Adrenal gland (tissue), 12 donors: ENCODE measurements around the gene WHRN. TPM values are rescaled to one million over a fixed set of nuclear protein-coding genes. Genes with fewer than 3 reads are reported as not detected.

Source experiments
- DNase-seq, 7 donors: peaks; one replicate each; pipeline ENCODE4 v3.0.0-alpha.2; 2019 to 2020
- H3K27ac ChIP-seq, 5 donors: fragments of 200-600 bp; sonication (generic) in 4 of 5; 1 replicate in 3 of 5; 2 replicates in 2 of 5; pipeline versions ENCODE4 v1.5.1 to v1.8.0; 2016 to 2020; ENCODE audit warnings: mild to moderate bottlenecking in 1 of 5
- H3K27me3 ChIP-seq: fragments of 200-600 bp; 2 replicates; pipeline ENCODE4 v1.8.0; 2021
- H3K36me3 ChIP-seq, 2 donors: fragments of 200-600 bp; replicated peaks in 1 of 2; 1 replicate in 1 of 2; 2 replicates in 1 of 2; pipeline versions ENCODE4 v1.5.1 to v1.8.0; 2018 to 2022
- H3K4me1 ChIP-seq, 2 donors: fragments of 200-600 bp; replicated peaks in 1 of 2; 1 replicate in 1 of 2; 2 replicates in 1 of 2; pipeline versions ENCODE4 v1.5.1 to v1.8.0; 2018 to 2021
- H3K4me3 ChIP-seq, 4 donors: fragments of 200-600 bp; sonication (generic) in 3 of 4; one replicate each; pipeline ENCODE4 v1.5.1; 2016 to 2018
- H3K9me3 ChIP-seq, 3 donors: fragments of 200-600 bp; sonication (generic) in 1 of 3; replicated peaks in 1 of 3; 1 replicate in 2 of 3; 2 replicates in 1 of 3; pipeline versions ENCODE4 v1.5.1 to v1.8.0; 2016 to 2021
- POLR2A ChIP-seq, 2 donors: fragments of 450-650 bp; IDR thresholded peaks; one replicate each; pipeline ENCODE4 v1.6.1; 2017; ENCODE audit warnings: antibody characterized with exemption in 2 of 2, mild to moderate bottlenecking in 2 of 2, moderate library complexity in 1 of 2
- WGBS, 4 donors: extraction: QIAGEN DNeasy Blood & Tissue Kit in 2 of 4; methylation state at CpG; one replicate each; pipeline versions ENCODE4 v1.1.5 to v1.1.7; 2013 to 2017; 5-methylcytosine and 5-hydroxymethylcytosine counted together
- intact Hi-C, 2 donors: fragments of 100-400 bp; cut with DNase I; formaldehyde crosslinking; loops; one replicate each; pipeline versions ENCODE4 v1.14.1 to v1.15.0; 2022 to 2023
- polyA plus RNA-seq, 3 donors: library from polyadenylated mRNA; stranded (reverse); fragments of 200-250 nt in 2 of 3; fragments of 350-450 nt in 1 of 3; fragmentation: Illumina TruSeq in 1 of 3; extraction: RNeasy Lipid Tissue Mini Kit (QIAGEN cat#74804) in 1 of 3; gene quantifications; one replicate each; pipeline ENCODE4 v1.2.3, GENCODE V29; 2013 to 2014
- total RNA-seq, 9 donors: library from RNA; depleted of rRNA in 4 of 9; stranded (reverse); fragments of >200 nt in 4 of 9; fragments of 120-200 nt in 1 of 9; fragmentation: NEBNext Ultra II Directional in 1 of 9; extraction: Animal tissue kit (Norgen Biotek cat#: 25700) in 1 of 9; gene quantifications; one replicate each; pipeline versions ENCODE4 v1.1.0 to v1.2.4, GENCODE V29; 2013 to 2023
- TF ChIP-seq, protein P1 (sequence below), 6 experiments: fragments of 450-650 bp in 4 of 6; fragments of 200-600 bp in 2 of 6; sonication (generic) in 1 of 6; IDR thresholded peaks; 1 replicate in 5 of 6; 2 replicates in 1 of 6; pipeline versions ENCODE4 v1.5.1 to v1.8.0; 2016 to 2021; ENCODE audit warnings: antibody characterized with exemption in 6 of 6, mild to moderate bottlenecking in 2 of 6, moderate library complexity in 1 of 6
- donor health status: healthy with polysubstance abuse.
- donor health status: Bipolar disorder and iron deficiency.
- donor health status: DM: yes; HTN: yes; CAD: no.
- donor health status: DM: no; HTN: no; CAD: no.
- donor health status: DM: no; HTN: no; CAD: no.
- donor health status: DM: yes; HTN: yes; CAD: no.

WHRN gene
- total and polyA plus RNA-seq, 12 donors, result 33.4 to 359 (median 96.4) TPM

DNA sequence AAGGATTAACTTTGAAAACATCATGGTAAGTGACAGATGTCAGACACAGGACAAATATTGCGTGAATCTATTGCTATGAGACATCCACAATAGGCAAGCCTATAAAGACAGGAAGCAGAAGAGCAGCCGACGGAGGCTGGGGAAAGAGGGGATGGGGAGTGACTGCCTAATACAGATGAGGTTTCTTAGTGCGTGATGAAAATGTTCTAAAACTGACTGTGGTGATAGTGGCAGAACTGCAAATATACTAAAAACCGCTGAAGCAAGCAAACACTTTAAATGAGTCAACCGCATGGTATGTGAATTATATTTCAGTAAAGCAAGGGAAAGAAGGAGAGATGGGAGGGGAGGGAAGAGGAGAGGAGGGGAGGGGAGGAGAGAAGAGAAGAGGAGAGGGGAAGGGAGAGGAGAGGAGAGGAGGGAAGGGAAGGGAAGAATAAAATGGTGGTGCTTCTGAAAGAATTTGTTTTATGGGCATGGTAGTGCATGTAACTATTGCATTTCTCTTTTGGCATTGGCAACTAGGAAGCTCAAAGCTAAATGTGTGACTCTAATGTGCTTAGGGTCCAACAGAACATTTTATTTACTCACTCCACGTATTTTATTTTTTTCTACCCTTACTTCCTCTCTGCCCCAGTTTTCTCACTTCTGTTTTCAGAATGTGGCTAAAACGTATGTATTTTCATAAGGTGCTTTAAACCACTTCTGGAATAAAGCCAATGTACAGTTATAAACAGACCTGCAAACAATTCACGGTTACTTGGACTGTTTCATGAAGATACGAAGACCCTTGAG, 138.7 kb downstream of the WHRN start:
- peaks cover 0 to 16% of the 10 kb centered on the region in 2 donors for H3K4me1 ChIP-seq
- H3K27ac ChIP-seq, result peak overlapping the region in 2 of 5 donors; percentile 42 to 61
- H3K36me3 ChIP-seq, result peaks cover 0 to 53% of the 10 kb centered on the region in 2 donors
- no peak overlapping the region for H3K4me3 ChIP-seq
- 69 to 71% (median 70%) methylated on average over 10 of the region's 10 CpGs for WGBS, 4 donors
- peak in 1 of 7 donors; percentile 4 for DNase-seq
- no peaks in the 10 kb centered on the region for H3K27me3 ChIP-seq
- TF ChIP-seq, protein P1, sequence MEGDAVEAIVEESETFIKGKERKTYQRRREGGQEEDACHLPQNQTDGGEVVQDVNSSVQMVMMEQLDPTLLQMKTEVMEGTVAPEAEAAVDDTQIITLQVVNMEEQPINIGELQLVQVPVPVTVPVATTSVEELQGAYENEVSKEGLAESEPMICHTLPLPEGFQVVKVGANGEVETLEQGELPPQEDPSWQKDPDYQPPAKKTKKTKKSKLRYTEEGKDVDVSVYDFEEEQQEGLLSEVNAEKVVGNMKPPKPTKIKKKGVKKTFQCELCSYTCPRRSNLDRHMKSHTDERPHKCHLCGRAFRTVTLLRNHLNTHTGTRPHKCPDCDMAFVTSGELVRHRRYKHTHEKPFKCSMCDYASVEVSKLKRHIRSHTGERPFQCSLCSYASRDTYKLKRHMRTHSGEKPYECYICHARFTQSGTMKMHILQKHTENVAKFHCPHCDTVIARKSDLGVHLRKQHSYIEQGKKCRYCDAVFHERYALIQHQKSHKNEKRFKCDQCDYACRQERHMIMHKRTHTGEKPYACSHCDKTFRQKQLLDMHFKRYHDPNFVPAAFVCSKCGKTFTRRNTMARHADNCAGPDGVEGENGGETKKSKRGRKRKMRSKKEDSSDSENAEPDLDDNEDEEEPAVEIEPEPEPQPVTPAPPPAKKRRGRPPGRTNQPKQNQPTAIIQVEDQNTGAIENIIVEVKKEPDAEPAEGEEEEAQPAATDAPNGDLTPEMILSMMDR (IDR thresholded peaks at IDR 0.05), result no peak
- no peak for TF ChIP-seq POLR2A (IDR thresholded peaks at IDR 0.05)
- no peaks in the 10 kb centered on the region for H3K9me3 ChIP-seq
- intact Hi-C loops, result no loop called here

DNA sequence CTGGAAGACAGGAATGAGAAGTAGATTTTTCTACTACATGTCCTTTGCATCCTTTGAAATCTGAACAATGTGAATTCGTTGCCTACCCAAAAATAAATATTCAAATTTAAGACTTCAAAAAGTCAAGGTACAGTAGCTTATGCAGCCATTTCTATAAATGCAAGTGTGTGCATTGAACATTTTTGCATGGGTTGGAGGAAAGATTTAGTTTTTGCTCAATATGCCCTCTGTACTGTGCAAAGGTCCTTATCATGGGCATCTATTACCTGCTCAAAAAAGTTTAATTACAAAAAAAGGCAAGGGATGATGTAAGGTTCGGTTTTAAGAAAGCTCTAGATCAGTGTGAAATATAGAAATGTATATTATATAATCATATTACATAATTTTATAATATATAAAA, 140.1 kb downstream of the WHRN start:
- Histone ChIP-seq H3K4me1 (peaks cover 0 to 14% of the 10 kb centered on the region in 2 donors), H3K27me3 (no peaks in the 10 kb centered on the region), H3K27ac (no peak overlapping the region), H3K9me3 (no peaks in the 10 kb centered on the region), H3K4me3 (no peak overlapping the region), H3K36me3 (peaks cover 0 to 66% of the 10 kb centered on the region in 2 donors)
- no peak for TF ChIP-seq POLR2A (IDR thresholded peaks at IDR 0.05)
- TF ChIP-seq, protein P1 (IDR thresholded peaks at IDR 0.05), result no peak
- no peak for DNase-seq
- 85 to 92% (median 90%) methylated on average over 2 of the region's 2 CpGs for WGBS, 4 donors
- intact Hi-C loops, result no loop called here

DNA sequence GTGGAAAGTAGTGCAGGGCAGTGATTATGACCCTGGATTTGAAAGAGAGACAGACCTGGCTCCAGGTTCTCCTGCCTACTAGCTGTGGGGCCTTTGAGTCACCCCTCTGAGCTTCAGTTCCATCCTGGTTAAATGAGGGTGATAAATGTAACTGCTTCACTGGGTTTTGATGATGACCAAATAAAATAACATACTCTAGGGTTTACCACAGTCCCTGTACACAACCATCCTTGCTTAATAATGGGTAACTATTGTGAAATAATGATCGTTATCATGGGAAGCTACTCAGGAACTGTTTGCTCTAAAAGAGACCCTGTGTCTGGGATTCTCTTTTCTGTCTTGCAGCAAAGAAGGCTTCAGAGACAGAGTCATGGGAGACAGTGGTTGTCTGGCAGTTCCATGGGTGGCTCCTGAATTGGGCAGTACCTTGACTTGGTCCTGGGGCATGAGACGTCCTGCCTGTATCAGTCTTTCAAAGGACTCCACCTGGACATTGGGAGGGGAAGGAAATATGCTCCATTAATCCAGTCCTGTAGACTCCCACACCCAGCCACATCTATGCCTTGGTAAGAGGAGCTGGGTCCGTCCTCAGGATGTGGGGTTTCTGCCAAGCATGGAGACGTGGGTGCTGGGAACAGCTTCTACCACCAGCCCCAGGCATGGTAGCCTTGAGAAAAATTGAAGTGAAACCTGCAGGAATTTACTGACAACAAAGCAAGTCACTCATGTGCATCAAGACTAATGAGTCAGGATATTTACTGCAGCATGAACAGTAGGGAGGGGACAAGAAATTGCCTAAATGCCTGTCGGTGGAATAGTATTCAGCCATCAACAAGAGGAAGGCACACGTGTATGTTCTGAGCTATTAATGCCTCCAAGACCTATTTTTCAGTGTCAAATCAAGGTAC, 140.9 kb downstream of the WHRN start:
- TF ChIP-seq POLR2A (IDR thresholded peaks at IDR 0.05), result no peak
- TF ChIP-seq, protein P1 (IDR thresholded peaks at IDR 0.05), result no peak
- peak in 1 of 7 donors; percentile 4 for DNase-seq
- H3K9me3 ChIP-seq, result no peaks in the 10 kb centered on the region
- peak overlapping the region in 3 of 5 donors; percentile 8 to 53 (median 34) for H3K27ac ChIP-seq
- WGBS, 4 donors, result 52 to 71% (median 59%) methylated on average over 5 to 6 of the region's 6 CpGs
- no peaks in the 10 kb centered on the region for H3K27me3 ChIP-seq
- no peak overlapping the region for H3K4me3 ChIP-seq
- intact Hi-C loops, result no loop called here
- peaks cover 0 to 14% of the 10 kb centered on the region in 2 donors for H3K4me1 ChIP-seq
- H3K36me3 ChIP-seq, result peaks cover 0 to 74% of the 10 kb centered on the region in 2 donors

DNA sequence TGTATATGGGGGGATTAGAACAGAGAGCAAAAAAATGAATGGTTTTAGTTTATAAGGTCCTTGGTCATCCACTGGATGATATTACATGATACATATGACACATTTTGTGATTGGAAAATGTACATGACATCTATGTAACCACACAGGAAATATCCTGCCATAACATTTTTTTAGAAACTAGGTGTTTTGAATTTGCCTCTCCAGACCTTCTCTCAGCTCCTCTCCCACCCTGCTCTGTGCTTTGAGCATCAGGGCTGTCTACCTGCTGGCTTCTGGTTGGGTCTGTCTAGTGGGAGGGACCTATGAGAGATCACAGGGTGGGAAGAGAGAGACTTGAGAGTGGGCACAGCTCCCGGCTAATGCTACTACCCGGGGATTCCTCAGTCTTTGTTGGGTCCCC, 141.8 kb downstream of the WHRN start:
- Histone ChIP-seq H3K27me3 (no peaks in the 10 kb centered on the region), H3K9me3 (no peaks in the 10 kb centered on the region), H3K4me3 (no peak overlapping the region), H3K4me1 (peaks cover 0 to 14% of the 10 kb centered on the region in 2 donors), H3K27ac (peak overlapping the region in 1 of 5 donors; percentile 29), H3K36me3 (peaks cover 0 to 80% of the 10 kb centered on the region in 2 donors)
- peak in 1 of 7 donors; percentile 1 for DNase-seq
- TF ChIP-seq POLR2A (IDR thresholded peaks at IDR 0.05), result no peak
- TF ChIP-seq, protein P1 (IDR thresholded peaks at IDR 0.05), result no peak
- intact Hi-C loops, result no loop called here
- WGBS, 4 donors, result 39 to 100% (median 58%) methylated on average over 1 to 2 of the region's 2 CpGs
